ENCODE results near the gene ATP10B.
"Not testable (repeated sequence)": the region's sequence is repeated elsewhere in the genome, so short reads cannot be mapped to it uniquely, and the experiment has no call there.

The ATP10B gene, protein sequence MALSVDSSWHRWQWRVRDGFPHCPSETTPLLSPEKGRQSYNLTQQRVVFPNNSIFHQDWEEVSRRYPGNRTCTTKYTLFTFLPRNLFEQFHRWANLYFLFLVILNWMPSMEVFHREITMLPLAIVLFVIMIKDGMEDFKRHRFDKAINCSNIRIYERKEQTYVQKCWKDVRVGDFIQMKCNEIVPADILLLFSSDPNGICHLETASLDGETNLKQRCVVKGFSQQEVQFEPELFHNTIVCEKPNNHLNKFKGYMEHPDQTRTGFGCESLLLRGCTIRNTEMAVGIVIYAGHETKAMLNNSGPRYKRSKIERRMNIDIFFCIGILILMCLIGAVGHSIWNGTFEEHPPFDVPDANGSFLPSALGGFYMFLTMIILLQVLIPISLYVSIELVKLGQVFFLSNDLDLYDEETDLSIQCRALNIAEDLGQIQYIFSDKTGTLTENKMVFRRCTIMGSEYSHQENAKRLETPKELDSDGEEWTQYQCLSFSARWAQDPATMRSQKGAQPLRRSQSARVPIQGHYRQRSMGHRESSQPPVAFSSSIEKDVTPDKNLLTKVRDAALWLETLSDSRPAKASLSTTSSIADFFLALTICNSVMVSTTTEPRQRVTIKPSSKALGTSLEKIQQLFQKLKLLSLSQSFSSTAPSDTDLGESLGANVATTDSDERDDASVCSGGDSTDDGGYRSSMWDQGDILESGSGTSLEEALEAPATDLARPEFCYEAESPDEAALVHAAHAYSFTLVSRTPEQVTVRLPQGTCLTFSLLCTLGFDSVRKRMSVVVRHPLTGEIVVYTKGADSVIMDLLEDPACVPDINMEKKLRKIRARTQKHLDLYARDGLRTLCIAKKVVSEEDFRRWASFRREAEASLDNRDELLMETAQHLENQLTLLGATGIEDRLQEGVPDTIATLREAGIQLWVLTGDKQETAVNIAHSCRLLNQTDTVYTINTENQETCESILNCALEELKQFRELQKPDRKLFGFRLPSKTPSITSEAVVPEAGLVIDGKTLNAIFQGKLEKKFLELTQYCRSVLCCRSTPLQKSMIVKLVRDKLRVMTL (N-terminal part only)

DNA sequence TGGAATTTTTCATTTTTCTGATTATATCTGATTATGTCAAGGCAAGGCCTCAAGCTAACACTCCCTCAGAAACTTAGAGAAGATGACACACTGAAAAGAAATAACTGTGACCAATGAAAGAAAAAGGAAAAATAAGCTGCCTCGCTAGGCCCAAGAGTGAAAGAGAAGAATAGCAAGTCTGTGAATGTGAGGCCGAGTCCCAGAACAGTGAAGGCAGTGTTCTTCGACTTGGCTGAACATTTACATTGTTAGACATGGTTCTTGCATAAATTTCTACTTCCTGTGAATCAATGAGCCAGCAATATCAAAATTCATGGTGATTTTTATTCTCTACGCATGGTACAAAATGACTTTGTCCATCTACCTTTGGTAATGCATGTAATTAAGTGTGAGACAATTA is at the start of gene ATP10B:
Gene ATP10B, minus strand, starts transcription at position 163 of the 400 bp plus-strand sequence. CDS start 164,137 bp downstream, outside the sequence.
- DNase-seq (ENCODE audit: low read depth) = no peak

DNA sequence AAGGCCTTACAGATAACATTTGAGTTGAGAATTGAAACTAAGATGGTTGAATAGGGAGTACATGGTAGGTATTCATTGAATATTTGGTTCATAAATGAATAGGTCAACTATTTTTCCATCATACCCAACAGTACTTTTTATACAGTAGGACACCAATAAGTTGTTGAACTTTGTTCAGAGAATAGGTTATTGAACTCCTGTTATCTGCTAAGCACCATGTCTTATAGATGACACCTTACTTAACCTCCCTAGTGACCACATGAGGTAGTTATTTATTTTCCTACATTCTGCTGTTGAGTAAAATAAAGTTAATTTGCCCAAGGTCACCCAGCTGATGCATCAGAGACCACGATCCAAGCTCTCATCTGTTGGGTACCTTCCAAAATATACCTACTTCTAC is 49.6 kb upstream of the ATP10B start:
- no peak for DNase-seq (ENCODE audit: low read depth)

DNA sequence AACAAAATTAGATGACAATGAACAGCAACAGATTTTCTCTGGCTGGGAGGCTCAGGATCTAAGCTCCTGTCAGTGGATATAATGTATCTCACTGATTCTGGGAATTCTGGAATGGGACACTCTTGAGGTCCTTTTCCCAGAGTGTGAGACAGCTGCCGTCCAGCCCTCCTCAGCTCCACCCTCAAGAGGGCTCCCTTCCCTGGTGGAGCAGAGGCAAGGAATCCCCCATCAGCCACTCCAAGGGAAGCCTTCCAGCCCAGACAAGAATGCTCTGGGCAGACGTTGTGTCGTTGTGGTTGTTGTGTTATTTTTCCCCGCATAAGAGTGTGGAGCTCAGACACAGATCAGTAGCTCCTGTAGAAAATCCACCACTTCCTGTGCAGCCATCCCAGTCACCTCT is 47.7 kb upstream of the ATP10B start:
- no peak for DNase-seq (ENCODE audit: low read depth)

DNA sequence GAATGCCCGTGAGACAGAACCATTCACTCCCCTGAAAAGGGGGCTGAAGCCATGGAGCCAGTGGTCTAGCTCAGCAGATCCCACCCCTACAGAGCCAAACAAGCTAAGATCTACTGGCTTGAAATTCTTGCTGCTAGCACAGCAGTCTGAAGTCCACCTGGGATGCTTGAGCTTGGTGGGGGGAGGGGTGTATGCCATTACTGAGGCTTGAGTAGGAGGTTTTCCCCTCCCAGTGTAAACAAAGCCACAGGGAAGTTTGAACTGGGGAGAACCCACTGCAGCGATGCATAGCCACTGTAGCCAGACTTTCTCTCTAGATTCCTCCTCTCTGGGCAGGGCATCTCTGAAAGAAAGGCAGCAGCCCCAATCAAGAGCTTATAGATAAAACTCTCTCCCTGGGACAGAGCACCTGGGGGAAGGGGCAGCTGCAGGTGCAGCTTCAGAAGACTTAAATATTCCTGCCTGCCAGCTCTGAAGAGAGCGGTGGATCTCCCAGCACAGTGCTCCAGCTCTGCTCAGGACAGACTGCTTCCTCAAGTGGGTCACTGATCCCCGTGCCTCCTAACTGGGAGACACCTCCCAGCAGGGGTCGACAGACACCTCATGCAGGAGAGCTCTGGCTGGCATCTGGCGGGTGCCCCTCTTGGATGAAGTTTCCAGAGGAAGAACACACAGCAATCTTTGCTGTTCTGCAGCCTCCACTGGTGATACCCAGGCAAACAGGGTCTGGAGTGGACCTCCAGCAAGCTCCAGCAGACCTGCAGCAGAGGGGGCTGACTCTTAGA is 41.4 kb upstream of the ATP10B start:
- not testable (repeated sequence) for DNase-seq (ENCODE audit: low read depth)

DNA sequence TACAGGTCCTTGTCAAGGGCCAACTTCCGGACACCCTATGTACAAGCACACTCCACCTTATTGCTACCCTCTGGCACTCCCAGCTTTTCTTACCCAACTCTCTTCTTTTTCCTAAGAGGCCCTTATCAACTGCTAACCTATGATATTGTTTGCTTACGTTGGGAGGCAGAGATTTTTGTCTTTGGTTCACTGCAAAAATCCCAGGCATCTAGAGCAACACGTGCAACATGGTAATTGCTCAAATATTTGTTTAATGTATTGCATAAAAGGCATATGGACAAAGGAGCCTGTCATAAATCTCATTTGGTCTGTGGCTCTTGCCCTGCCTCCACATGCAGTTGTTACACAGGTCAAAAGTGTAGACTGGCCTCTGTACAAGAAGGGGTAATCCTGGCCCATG is 35.8 kb upstream of the ATP10B start:
- DNase-seq (ENCODE audit: low read depth) = no peak

DNA sequence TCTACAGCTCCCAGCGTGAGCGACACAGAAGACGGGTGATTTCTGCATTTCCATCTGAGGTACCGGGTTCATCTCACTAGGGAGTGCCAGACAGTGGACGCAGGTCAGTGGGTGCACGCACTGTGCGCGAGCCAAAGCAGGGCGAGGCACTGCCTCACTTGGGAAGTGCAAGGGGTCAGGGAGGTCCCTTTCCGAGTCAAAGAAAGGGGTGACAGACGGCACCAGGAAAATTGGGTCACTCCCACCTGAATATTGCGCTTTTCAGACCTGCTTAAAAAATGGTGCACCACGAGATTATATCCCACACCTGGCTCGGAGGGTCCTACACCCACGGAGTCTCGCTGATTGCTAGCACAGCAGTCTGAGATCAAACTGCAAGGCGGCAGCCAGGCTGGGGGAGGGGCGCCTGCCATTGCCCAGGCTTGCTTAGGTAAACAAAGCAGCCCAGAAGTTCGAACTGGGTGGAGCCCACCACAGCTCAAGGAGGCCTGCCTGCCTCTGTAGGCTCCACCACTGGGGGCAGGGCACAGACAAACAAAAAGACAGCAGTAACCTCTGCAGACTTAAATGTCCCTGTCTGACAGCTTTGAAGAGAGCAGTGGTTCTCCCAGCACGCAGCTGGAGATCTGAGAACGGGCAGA is 21.7 kb upstream of the ATP10B start:
- DNase-seq (ENCODE audit: low read depth) = not testable (repeated sequence)

DNA sequence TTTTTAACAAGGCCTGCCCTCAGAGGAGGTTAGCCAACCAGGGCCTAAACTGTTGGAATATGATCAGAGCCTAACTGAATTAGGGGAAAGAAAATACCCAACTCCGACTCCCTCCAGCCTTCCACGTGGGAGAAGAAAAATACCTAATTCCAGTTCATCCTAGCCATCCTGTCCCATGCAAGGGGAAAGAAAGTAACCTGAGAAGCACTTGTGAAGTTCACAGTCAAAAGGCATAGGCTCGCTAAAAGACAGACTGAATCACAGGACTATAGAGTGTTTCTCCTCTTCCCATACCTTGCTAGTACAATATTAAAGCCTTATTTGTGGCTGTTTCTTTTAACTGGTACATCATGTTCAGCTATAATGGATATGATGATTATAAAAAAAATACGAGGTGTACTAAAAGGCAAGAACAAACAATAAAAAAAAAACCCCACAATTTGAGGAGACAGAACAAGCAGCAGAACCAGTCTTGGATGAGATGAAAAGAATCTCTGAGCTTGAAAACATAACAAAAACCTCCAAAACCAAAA is 18.0 kb upstream of the ATP10B start:
- no peak for DNase-seq (ENCODE audit: low read depth)

DNA sequence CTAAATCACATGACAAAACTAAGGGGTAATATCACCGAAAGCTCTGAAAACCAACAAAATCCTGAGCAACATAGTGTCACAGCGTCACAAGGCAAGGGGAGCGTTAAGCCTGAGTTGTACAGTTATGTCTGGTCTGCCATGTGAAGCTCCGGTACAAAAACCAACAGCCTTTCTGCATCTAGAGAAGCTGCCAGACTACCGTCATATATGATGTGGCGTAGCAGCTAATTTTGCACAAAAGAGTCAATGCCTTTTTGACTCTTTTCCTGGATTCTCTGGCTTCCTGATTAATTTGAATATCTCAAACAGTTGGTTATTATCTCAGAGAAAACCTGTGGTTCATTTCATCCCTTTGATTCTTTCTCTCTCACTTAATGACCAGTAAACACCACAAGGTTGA is 16.0 kb upstream of the ATP10B start:
- no peak for DNase-seq (ENCODE audit: low read depth)

DNA sequence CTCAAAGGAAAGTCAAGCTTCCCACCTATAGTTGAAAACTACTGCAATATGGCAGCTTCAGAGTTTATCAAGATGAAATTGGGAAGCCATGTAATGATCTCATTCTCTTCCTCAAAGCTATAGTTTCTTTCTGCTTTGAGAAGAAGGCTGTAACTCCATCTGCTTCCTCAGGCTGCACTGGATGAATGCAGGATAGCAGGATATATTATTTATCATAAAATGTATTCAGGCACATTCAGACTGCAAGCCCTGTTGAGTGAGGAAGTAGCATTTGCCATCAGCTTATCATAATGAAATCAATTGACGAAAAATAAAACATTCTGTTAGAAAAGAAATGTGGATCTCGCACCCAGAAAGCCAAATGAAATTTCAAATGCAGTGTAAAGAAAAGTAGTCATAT is 560 bp downstream of the ATP10B start:
- no peak for DNase-seq (ENCODE audit: low read depth)

DNA sequence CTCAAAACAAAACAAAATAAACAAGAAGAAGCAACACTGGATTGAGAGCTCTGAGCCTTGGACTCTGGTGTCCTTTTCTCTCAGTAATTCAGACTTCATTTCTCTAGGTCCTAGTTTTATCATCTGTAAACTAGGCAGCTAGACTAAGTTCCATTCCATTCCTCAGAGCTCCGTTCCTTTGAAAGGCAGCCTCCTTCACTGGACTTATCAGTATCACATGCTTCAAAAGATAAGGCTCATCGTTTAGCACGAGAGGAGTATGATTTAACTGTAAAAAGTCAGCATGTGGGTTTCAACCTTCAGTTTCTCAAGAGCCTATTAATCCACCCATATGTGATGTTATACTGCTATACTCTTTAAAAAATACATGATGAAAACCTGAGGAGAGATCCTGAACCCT is 1.6 kb downstream of the ATP10B start:
- no peak for DNase-seq (ENCODE audit: low read depth)

DNA sequence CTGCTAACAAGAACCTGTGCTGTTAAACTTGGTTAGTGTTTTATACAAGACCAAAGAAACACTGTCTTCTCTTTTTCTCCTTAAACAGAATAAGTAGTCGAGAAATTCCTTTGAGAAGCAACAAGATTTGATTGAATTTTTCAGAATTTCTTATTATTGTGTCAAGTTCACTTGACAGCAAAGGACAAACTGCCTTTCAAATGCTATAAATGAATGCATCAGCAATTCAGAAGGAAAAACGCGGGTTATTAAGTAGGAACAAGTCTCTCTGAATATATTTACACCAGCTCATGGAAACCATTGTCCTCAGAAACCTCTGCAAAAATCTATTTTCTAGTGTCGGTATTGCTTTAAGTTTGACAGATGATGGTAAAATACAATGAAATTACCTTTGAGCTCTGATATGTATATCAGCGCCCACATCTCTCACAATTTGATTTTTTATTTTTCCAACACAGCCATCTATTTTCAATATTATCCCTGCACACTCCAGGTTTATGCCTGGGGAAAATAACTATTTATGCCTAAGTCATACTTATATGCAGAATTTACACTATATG is 4.4 kb downstream of the ATP10B start:
- DNase-seq (ENCODE audit: low read depth) = no peak

DNA sequence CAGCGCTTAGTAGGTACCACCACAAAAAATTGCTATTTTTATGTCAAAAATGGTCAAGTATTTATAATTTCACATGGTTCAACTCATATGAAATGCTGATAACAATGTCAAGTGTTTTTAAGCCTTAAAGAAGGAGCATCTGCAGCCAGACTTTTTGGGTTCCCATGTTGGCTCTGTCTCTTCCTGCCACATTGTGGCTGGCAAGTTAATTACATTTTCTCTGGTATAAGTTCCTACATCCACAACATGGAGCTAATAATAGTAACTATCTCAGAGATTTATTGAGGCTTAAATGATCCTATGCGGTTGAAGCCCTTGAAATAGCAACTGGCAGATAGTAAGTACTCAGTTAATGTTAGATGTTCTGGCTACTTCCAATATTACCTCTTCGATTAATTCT is 5.4 kb downstream of the ATP10B start:
- DNase-seq (ENCODE audit: low read depth) = no peak

DNA sequence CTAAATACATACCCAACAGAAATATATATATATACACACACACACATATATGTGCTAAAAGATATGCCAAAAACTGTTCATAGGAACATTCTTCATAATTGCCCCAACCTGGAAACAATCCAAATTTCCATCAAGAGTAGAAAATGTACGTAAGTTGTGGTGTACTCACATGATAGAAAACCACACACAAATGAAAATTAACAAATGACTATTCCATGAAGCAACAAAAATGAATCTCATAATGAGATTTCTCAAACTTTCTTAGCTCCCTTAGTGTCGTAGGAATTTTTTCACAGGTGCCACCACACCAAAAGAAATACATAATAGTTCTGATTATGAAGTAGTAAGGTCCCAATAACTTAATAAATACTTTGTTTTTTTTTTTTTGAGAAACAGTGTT is 7.8 kb downstream of the ATP10B start:
- no peak for DNase-seq (ENCODE audit: low read depth)

DNA sequence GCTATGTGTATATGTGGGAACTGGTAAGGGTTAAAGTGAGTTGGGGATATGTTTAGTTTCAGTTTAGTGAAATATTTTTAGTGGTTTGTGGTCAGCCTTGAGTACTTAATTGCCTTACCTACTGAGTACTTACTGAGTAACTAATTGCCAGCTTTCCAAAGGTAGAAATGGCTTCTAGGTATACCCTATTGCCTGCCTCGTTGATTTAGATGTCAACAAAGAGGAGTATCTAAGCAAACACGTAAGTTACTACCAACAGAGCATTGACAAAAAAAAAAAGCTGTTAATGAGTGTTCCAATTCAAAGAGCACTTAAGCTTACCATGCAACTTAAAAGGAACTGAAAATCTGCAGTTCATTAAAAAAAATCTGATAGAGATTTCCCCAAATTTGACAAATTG is 8.8 kb downstream of the ATP10B start:
- no peak for DNase-seq (ENCODE audit: low read depth)

DNA sequence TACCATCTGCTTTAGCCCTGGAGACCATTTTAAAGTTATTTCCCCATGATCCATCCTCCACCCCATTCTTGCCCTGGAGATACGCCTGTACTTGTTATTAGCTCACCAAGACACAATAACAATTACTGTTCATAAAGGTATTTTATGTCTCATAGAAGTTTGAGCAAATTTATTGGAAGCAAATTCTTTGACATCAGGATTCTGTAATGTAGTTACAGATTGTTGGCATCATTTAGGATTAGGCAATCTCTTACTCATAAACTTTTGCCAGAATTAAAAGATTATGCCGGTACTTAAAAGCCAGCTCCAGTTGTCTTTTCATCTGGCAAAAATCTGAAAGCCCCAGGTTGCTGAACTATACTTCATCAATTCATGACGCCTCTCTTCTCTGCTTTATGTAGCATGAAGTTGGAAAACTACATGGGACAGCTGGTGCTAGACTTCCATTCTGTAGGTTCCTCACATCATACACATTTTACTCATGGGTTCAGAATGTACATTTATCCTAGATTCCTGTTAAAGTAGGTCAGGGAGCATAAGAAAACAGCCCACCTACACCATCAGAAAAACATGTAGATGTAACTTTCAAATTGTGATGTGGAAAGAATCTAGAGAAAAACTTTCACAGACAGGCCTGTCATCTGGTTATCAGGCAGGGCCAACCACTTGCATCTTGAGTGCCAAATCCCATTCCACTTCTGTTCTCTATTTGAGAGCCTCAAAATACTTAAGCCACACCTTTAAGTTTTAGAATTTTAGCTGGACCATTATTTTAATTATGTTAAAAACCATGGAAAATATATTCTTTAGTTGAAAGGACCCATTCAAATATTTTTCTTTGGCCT is 14.0 kb downstream of the ATP10B start:
- no peak for DNase-seq (ENCODE audit: low read depth)

DNA sequence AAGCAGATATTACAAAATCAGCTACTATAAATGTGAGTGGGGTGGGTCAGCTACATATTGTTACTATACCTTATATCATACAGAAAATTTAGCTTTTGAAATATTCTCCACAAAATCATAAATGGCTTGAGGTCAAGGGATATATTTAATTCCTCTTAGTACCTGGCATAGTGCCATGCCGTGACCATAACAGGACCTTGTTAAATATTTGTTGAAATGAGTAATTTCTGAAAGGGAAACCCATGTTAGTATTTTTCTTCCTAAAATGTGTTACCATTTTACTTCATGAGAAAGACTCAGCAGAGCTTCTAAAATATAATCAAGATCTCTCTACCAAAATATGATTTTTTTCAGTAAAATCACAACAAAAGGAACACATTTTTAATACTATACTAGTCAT is 14.8 kb downstream of the ATP10B start:
- DNase-seq (ENCODE audit: low read depth) = no peak

DNA sequence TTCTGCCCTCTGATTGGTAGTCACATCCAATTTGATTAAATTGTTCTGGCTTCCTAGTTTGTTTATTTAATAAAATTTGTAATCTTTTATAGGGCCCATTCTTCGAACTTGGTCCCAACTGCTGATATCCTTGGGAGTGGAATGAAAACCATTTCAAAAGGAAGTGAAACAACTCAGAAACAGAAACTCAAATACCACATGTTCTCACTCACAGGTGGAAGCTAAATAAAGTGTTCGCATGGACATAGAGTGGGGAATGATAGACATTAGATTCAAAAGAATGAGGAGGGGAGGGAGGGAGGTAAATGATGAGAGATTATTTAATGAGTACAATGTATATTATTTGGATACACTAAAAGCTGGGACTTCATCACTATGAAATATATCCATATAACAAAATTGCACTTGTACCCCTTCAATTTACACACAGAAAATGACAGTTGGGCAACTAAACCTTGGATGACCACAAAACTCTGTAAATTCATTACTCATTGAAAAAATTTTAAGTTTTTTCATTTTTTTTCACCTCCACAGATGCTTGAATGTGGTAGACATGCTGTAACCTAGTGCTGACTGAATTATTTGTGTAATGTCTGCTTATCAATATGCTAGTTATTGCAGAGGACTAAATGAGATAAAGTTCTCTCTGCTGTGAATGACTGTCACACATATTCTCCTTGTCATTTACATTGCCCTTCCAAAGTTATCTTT is 16.0 kb downstream of the ATP10B start:
- no peak for DNase-seq (ENCODE audit: low read depth)

DNA sequence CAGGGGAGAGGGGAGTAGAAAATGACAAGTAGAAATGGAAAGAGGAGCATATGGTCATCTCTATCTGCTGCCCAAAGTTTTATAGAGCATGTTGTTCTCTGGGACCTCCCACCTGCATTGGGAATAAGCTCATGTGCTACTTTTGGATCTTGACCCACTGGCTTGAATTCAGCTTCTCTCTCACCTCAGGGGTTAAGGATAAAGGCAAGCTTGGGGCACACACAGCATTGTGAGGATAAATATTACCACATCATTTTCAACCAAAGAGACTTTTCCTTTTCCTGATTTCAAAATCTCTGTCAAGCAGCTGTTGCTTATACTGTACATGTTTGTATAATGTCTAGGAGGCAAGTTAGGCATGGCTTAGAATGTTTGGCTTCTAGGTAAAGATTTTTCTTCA is 16.6 kb downstream of the ATP10B start:
- DNase-seq (ENCODE audit: low read depth) = no peak

DNA sequence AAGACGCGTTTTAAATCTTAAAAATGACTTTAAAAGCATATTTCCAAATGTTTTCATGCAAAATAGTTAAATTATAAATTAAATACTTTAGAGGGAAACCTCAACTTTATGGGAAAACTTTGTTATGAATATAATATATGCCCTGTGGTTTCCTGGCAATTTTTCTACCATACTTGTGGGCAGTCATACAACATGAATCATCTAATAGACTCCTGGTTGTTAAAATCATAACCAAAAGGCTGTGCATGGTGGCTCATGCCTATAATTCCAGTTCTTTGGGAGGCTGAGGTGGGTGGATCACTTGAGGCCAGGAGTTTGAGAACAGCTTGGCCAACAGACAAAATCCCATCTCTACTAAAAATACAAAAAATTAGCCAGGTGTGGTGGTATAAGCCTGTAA is 18.2 kb downstream of the ATP10B start:
- DNase-seq (ENCODE audit: low read depth) = no peak
